OCI-M2 (cell line): ENCODE data around the gene CAND2.
A peak's percentile ranks its signal among the peaks of the same experiment; 100 is the strongest.
"Not testable (repeated sequence)": the region's sequence is repeated elsewhere in the genome, so short reads cannot be mapped to it uniquely, and the experiment has no call there.

Experiments
- DNase-seq: peaks from one replicate; lab custom pipeline; 2025; ENCODE audit not compliant: unreplicated experiment; lab: John Stamatoyannopoulos, UW

Gene CAND2

GRCh38 chr3:12829886-12830784 lies 33.7 kb downstream of the CAND2 start:
- no peak for DNase-seq

GRCh38 chr3:12830785-12831156 lies 34.3 kb downstream of the CAND2 start:
- no peak for DNase-seq

GRCh38 chr3:12831301-12831866 lies 34.9 kb downstream of the CAND2 start:
- DNase-seq, result no peak

GRCh38 chr3:12832350-12833221 lies 36.1 kb downstream of the CAND2 start:
- DNase-seq, result no peak

GRCh38 chr3:12833222-12834161 lies 37.0 kb downstream of the CAND2 start:
- no peak for DNase-seq

GRCh38 chr3:12835052-12835665 lies 38.7 kb downstream of the CAND2 start:
- DNase-seq, result no peak

GRCh38 chr3:12837295-12837986 lies 41.0 kb downstream of the CAND2 start:
- DNase-seq, result no peak

- DNase-seq, result no peak
These were observed 41.9 kb downstream of the CAND2 start for GRCh38 chr3:12838179-12838965.

- DNase-seq, result no peak
These were observed 42.9 kb downstream of the CAND2 start for GRCh38 chr3:12839156-12839946.

GRCh38 chr3:12840148-12840547 lies 43.7 kb downstream of the CAND2 start:
- not testable (repeated sequence) for DNase-seq

GRCh38 chr3:12840591-12841148 lies 44.2 kb downstream of the CAND2 start:
- DNase-seq, result no peak

GRCh38 chr3:12841149-12841969 lies 44.9 kb downstream of the CAND2 start, which contains the start of gene RPL32:
Gene RPL32 (minus strand): TSS chr3:12841565. CDS start chr3:12840237, 1,328 bp downstream.
- peak; percentile 82 for DNase-seq

GRCh38 chr3:12841970-12842328 lies 45.5 kb downstream of the CAND2 start:
- DNase-seq, result no peak

- DNase-seq, result no peak
These were observed 46.0 kb downstream of the CAND2 start for GRCh38 chr3:12842469-12842868.

- DNase-seq, result no peak
These were observed 49.3 kb downstream of the CAND2 start for GRCh38 chr3:12845811-12846210.

- DNase-seq, result no peak
These were observed 55.7 kb downstream of the CAND2 start for GRCh38 chr3:12852201-12852600.

GRCh38 chr3:12853847-12854246 lies 57.4 kb downstream of the CAND2 start:
- not testable (repeated sequence) for DNase-seq
